NCI-H2196 (cell line): Measurements from ENCODE around the gene MAPT.
"Not testable (repeated sequence)": the region's sequence is repeated elsewhere in the genome, so short reads cannot be mapped to it uniquely, and the experiment has no call there.

Experiments used
- DNase-seq: peaks from one replicate; lab custom pipeline; 2025; ENCODE audit not compliant: unreplicated experiment; lab: John Stamatoyannopoulos, UW

The MAPT gene

DNA sequence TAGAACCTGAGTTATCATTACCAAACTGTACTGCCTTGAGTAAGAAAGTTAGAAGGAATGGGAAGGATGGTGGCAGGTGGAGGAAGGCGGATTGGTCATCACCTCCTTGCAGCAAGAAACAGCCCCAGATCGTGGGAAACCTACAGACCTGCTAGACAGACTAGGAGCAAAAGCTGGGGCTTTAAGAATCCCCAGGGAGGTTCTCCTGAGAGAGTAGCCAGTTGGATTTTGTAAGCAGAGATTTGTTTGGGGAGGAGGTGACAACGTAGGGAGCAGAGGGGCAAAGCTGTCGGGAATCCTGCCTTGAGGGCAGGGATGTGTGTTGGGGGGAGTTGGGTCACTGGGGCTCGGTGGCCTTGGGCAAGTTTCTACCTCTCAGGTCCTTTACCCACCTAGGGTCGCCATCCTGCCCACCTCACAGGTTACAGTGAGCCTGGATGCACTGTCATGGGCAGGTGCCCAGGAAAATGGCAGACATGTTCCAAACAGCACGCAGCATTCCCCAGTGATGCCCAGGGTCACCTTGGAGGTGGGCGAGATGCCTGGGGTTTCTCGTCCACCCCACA is 55.5 kb downstream of the MAPT start:
- DNase-seq, result no peak

DNA sequence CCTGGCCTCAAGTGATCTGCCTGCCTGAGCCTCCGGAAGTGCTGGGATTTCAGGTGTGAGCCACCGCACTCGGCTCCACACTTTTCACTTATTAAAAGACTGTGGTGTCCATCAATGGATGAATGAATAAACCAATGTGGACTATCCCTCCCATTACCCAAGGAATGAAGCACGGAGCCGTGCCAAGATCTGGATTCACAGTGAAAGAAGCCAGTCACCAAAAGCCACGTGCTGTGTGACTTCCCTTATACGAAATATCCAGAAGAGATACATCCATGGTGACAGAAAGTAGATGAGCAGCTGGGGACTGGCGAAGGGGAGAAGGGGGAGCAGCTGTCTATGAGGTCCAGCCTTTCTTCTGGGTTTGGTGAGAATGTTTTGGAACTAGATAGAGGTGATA is 56.5 kb downstream of the MAPT start:
- no peak for DNase-seq

- DNase-seq, result no peak
Measured at GRCh38 chr17:45951403-45951802, 57.0 kb downstream of the MAPT start.

- no peak for DNase-seq
Measured at GRCh38 chr17:45951941-45952340, 57.6 kb downstream of the MAPT start.

- no peak for DNase-seq
Measured at GRCh38 chr17:45952814-45953320, 58.5 kb downstream of the MAPT start.

DNA sequence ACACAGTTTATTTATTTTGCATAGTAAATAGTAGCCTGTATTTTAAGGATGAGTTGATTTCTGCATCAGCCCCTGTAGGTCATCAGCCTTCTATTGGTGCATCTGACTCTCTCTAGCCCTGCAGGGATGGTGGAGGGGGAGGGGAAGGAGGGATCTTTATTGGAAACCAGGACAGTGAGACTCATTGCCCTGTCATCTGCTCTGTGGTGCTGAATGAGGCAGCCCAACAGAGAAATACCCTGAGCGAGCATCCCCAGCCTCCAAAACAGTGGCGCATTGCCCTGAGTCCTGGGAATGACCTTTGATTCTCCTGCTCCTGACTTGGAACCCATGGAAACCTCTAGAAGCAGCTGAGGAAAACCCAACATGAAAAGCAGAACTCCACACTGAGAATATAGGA is 59.2 kb downstream of the MAPT start:
- DNase-seq, result no peak

GRCh38 chr17:45954914-45955313 is 60.6 kb downstream of the MAPT start:
- no peak for DNase-seq

- no peak for DNase-seq
Measured at GRCh38 chr17:45955326-45955725, 61.0 kb downstream of the MAPT start.

- no peak for DNase-seq
Measured at GRCh38 chr17:45956090-45956489, 61.7 kb downstream of the MAPT start.

- not testable (repeated sequence) for DNase-seq
Measured at GRCh38 chr17:45956746-45957145, 62.4 kb downstream of the MAPT start.

GRCh38 chr17:45958307-45958706 is 64.0 kb downstream of the MAPT start:
- no peak for DNase-seq

DNA sequence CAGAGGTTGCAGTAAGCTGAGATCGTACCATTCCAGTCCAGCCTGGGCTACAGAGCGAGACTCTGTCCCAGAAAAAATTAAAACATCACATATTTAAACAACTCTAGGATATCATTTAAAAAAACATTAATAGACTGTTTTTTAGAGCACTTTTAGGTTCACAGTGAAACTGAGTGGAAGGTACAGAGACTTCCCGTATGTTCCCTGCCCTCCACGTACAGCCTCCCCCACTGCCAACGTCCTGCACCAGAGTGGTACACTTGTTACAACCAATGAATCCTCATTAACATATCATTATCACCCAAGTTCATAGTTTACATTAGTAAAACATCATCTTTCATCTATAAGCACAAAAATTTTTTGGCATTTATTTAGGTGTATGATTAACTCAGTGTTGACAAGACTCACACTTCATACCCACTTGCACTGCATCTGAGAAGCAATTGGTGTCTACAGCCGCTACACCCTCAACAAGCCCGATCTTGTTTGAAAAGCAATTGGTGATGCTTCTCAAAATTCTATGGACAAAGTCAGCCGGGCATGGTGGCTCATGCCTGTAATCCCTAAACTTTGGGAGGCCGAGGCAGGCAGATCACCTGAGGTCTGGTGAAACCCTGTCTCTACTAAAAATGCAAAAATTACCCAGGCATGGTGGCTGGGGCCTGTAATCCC is 64.8 kb downstream of the MAPT start:
- DNase-seq, result no peak

GRCh38 chr17:45960311-45960710 is 66.0 kb downstream of the MAPT start:
- DNase-seq, result no peak

DNA sequence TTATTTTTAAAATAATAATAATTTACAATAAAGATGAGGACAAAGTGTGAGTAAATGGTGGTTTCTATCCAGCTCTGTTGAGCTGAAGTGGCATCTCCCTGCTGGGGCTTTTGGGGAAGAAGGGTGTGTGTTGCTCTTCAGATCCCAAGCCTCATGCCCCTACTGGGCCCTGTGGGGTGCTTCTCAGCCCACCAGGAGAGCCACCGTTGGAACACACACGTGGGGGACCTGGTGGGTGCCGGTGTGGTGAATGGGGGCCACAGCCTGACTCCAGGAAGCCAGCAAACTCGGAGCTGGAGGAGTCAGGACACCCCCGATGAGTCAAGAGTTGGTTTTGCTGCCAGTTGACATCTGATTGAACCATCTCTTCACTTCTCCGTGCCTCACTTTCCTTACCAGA is 66.9 kb downstream of the MAPT start:
- no peak for DNase-seq

DNA sequence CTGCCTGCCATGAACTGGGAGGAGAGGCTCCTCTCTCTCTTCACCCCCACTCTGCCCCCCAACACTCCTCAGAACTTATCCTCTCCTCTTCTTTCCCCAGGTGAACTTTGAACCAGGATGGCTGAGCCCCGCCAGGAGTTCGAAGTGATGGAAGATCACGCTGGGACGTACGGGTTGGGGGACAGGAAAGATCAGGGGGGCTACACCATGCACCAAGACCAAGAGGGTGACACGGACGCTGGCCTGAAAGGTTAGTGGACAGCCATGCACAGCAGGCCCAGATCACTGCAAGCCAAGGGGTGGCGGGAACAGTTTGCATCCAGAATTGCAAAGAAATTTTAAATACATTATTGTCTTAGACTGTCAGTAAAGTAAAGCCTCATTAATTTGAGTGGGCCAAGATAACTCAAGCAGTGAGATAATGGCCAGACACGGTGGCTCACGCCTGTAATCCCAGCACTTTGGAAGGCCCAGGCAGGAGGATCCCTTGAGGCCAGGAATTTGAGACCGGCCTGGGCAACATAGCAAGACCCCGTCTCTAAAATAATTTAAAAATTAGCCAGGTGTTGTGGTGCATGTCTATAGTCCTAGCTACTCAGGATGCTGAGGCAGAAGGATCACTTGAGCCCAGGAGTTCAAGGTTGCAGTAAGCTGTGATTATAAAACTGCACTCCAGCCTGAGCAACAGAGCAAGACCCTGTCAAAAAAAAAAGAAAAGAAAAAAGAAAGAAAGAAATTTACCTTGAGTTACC is 68.0 kb downstream of the MAPT start:
- DNase-seq, result no peak

DNA sequence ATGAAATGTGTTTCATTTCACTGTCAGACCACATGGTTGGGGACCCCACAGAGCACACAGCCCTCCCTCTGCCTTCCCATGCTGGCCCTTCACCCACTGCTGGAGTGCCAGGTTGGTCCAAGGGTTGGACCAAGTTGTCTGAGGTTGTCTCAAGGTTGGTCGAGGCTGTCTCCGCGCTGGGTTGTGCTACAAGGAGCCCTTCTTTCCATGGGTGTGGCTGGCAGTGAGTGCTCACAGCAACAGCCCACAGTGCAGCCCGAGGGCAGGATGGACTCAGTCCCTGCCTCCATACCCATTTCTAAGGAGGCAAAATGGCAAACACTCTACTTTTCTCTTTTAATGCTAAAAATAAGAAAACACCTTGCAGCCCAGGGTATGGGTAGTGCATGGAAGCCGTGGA is 68.9 kb downstream of the MAPT start:
- no peak for DNase-seq

DNA sequence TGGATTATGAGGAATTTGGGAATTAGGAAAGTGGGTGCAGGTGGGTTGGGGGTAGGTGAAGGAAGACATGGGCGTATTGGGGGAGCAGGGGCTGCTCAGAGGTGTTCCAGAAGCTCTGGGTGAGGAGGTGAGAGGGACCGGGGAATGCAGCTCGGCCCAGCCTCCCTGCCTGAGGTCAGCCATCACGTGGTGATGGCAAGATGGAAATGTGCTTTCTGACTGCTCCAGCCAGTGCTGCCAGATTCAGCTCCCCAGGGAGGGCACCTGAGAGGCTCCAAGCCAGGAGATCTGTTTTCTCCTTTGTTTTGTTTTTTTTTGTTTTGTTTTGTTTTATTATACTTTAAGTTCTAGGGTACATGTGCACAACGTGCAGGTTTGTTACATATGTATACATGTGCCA is 69.5 kb downstream of the MAPT start:
- DNase-seq, result no peak

- no peak for DNase-seq
Measured at GRCh38 chr17:45964634-45965033, 70.3 kb downstream of the MAPT start.

DNA sequence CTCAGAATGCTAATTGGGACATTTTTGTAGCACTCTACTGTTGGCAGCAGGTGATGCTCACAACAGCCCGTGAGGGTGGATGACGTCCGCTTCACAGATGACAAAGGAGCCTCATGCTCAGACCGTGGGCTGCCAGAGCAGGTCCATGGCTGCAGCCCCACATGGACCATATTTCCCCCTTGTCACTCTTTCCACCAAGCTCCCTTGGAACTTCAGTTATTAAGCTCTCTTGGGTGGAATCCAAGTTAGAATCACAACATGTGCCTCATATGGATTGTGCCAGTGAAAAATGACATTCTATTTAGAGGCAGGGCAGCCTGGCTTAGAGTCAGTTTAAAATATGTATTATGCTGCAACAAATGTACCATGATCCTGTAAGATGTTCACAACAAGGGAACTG is 71.5 kb downstream of the MAPT start:
- DNase-seq, result no peak

- DNase-seq, result no peak
Measured at GRCh38 chr17:45966606-45967280, 72.4 kb downstream of the MAPT start.

DNA sequence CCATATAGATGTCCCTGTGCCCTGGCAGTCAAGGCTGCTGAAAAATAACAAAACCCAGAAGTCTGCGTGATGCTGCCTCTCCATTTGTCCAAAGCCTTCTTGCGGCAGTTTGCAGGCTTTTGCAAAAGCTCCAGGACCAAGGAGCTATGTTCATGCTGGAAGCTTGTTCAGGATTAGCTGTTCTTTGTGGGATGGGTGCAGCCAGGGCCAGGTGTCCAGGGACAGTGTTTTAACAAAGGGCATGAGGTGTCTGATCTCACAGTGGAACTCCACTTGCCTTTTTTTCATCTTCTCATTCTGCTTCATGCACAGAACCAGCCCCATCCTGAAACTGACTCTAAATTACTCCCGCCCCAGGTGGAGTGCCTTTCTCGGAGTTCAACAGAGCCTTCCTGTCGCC is 73.0 kb downstream of the MAPT start:
- DNase-seq, result no peak

DNA sequence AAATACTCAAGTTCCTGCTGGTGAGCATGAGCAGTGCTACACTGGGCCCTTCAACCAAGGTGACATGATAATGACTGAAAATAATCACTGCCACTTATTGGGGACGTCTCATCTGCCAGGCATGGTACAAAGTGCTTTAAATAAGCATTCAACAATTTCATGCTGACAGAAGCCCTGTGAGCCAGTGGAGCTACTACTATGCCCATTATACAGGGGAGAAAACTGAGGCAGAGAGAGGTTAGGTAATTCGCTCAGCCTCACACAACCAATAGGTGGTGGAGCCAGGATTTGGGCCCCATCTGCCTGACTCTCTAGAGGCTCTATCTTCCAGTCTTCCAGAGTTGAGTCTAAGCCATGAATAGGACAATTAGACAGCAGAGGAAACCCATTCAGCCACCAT is 74.4 kb downstream of the MAPT start:
- DNase-seq, result no peak
